Lung (tissue), 12 donors: Measurements from ENCODE around the gene TBC1D22A. TPM values are rescaled to one million over a fixed set of nuclear protein-coding genes. Genes with fewer than 3 reads are reported as not detected.
A peak's percentile ranks its signal among the peaks of the same experiment; 100 is the strongest.

ENCODE experiments used
- ATAC-seq: fragments of 200-7000 bp; cut with Tn5 transposase; one replicate; pipeline ENCODE4 v1.9.1; 2020; ENCODE audit warnings: moderate number of reproducible peaks; ENCODE audit not compliant: insufficient read depth, low FRiP score
- DNase-seq, 3 donors: peaks; one replicate each; pipeline ENCODE4 v3.0.0-alpha.2; 2013 to 2017
- H3K27ac ChIP-seq, 2 donors: one replicate each; pipeline ENCODE4 v1.5.1; 2013; ENCODE audit warnings: mild to moderate bottlenecking in 2 of 2, moderate library complexity in 2 of 2, control low read depth in 1 of 2, inconsistent platforms in 1 of 2, low read depth in 1 of 2, low read length in 1 of 2
- H3K27me3 ChIP-seq, 3 donors: one replicate each; pipeline ENCODE4 v1.5.1; 2013; ENCODE audit warnings: low read length in 2 of 3; ENCODE audit not compliant: control insufficient read depth in 3 of 3, insufficient read depth in 3 of 3
- H3K36me3 ChIP-seq, 4 donors: one replicate each; pipeline ENCODE4 v1.5.1; 2013; ENCODE audit warnings: low read length in 4 of 4, mild to moderate bottlenecking in 1 of 4, moderate library complexity in 1 of 4; ENCODE audit not compliant: control insufficient read depth in 4 of 4, insufficient read depth in 4 of 4
- H3K4me1 ChIP-seq, 5 donors: one replicate each; pipeline ENCODE4 v1.5.1; 2013; ENCODE audit warnings: low read length in 5 of 5, mild to moderate bottlenecking in 2 of 5, moderate library complexity in 1 of 5; ENCODE audit not compliant: control insufficient read depth in 5 of 5, insufficient read depth in 5 of 5
- H3K4me3 ChIP-seq: one replicate; pipeline ENCODE4 v1.5.1; 2013; ENCODE audit warnings: mild to moderate bottlenecking, control low read depth, moderate library complexity
- H3K9ac ChIP-seq, 2 donors: one replicate each; pipeline ENCODE4 v1.5.1; 2013; ENCODE audit warnings: low read length in 2 of 2, control low read depth in 1 of 2; ENCODE audit not compliant: insufficient read depth in 1 of 2
- H3K9me3 ChIP-seq, 4 donors: one replicate each; pipeline ENCODE4 v1.5.1; 2013; ENCODE audit warnings: low read length in 3 of 4, mild to moderate bottlenecking in 1 of 4, moderate library complexity in 1 of 4; ENCODE audit not compliant: control insufficient read depth in 4 of 4, insufficient read depth in 3 of 4
- WGBS, 2 donors: extraction: QIAGEN DNeasy Blood & Tissue Kit; methylation state at CpG; one replicate each; pipeline ENCODE4 v1.1.7; 2013; 5-methylcytosine and 5-hydroxymethylcytosine counted together
- polyA plus RNA-seq, 2 donors: library from polyadenylated mRNA; stranded (reverse); fragments of 200-250 nt; gene quantifications; one replicate each; pipeline ENCODE4 v1.2.1, GENCODE V29; 2013
- total RNA-seq, 2 donors: library from RNA; depleted of rRNA in 1 of 2; stranded (reverse); fragments of >200 nt in 1 of 2; gene quantifications; one replicate each; pipeline ENCODE4 v1.2.1, GENCODE V29; 2014 to 2021
- TF ChIP-seq, protein P1 (sequence below): IDR thresholded peaks from 2 replicates; pipeline ENCODE4 v1.5.1; 2012; ENCODE audit warnings: mild to moderate bottlenecking; ENCODE audit errors: control extremely low read depth, extremely low read depth
- donor health status: control.
- donor health status: control.
- donor health status: Bipolar disorder and iron deficiency.
- donor health status: healthy.
- donor health status: DM: yes; HTN: yes; CAD: no.

TBC1D22A gene
- total and polyA plus RNA-seq, 4 donors: 20.2 to 38.4 (median 21.0) TPM

DNA sequence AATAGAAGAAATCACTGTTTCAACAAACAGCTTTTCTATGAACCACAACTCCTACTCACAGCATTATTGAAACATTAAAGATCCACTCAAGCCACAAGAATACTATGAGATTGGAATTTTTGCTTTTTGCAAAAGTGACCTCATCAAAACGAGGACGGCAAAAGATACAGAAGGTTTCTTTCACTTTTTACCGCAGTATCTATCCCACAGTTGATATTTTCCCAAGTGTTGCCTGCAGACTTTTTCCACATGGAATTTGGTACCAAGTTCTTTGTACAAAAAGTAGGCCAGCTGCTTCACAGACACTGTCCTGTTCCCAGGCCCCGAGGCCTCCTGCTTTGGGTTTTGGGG is 204.0 kb downstream of the TBC1D22A start:
- no peak overlapping the region for H3K4me3 ChIP-seq
- H3K9ac ChIP-seq: no peak overlapping the region
- no peaks in the 10 kb centered on the region for H3K9me3 ChIP-seq
- H3K27ac ChIP-seq: no peak overlapping the region
- DNase-seq (peak in 1 of 3 donors; percentile 25), ATAC-seq (no peak)
- no peaks in the 10 kb centered on the region for H3K27me3 ChIP-seq
- no peaks in the 10 kb centered on the region for H3K36me3 ChIP-seq
- WGBS, 2 donors: 87 to 92% methylated on average over 4 of the region's 4 CpGs
- TF ChIP-seq, protein P1, sequence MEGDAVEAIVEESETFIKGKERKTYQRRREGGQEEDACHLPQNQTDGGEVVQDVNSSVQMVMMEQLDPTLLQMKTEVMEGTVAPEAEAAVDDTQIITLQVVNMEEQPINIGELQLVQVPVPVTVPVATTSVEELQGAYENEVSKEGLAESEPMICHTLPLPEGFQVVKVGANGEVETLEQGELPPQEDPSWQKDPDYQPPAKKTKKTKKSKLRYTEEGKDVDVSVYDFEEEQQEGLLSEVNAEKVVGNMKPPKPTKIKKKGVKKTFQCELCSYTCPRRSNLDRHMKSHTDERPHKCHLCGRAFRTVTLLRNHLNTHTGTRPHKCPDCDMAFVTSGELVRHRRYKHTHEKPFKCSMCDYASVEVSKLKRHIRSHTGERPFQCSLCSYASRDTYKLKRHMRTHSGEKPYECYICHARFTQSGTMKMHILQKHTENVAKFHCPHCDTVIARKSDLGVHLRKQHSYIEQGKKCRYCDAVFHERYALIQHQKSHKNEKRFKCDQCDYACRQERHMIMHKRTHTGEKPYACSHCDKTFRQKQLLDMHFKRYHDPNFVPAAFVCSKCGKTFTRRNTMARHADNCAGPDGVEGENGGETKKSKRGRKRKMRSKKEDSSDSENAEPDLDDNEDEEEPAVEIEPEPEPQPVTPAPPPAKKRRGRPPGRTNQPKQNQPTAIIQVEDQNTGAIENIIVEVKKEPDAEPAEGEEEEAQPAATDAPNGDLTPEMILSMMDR: no peak
- H3K4me1 ChIP-seq: peaks cover 0 to 26% (median 7%) of the 10 kb centered on the region in 5 donors

DNA sequence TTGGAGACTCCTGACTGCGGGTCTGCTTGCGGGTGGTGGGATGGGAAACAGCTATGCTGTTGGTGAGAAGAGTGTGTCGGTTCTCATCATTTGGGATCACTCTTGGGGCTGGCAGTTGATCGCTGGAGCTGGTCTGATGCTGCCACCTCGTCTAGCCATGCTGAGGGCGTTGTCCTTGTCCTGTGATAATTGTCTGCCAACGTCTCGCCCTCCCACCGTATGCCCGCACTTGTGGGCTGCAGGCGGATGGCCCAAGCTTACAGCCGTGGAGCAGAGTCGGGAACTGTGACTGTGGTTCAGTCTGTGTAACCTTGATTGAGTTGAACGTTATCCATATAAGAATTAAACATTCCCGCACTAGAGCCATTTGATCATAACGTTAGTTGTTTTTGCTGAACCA is 204.4 kb downstream of the TBC1D22A start:
- no peak overlapping the region for H3K9ac ChIP-seq
- TF ChIP-seq, protein P1: no peak
- WGBS, 2 donors: 96 to 97% methylated on average over 16 of the region's 16 CpGs
- no peak for ATAC-seq
- no peaks in the 10 kb centered on the region for H3K9me3 ChIP-seq
- no peaks in the 10 kb centered on the region for H3K27me3 ChIP-seq
- H3K4me3 ChIP-seq: no peak overlapping the region
- peaks cover 4 to 29% (median 8%) of the 10 kb centered on the region in 5 donors for H3K4me1 ChIP-seq
- no peak overlapping the region for H3K27ac ChIP-seq
- H3K36me3 ChIP-seq: no peaks in the 10 kb centered on the region
- no peak for DNase-seq

DNA sequence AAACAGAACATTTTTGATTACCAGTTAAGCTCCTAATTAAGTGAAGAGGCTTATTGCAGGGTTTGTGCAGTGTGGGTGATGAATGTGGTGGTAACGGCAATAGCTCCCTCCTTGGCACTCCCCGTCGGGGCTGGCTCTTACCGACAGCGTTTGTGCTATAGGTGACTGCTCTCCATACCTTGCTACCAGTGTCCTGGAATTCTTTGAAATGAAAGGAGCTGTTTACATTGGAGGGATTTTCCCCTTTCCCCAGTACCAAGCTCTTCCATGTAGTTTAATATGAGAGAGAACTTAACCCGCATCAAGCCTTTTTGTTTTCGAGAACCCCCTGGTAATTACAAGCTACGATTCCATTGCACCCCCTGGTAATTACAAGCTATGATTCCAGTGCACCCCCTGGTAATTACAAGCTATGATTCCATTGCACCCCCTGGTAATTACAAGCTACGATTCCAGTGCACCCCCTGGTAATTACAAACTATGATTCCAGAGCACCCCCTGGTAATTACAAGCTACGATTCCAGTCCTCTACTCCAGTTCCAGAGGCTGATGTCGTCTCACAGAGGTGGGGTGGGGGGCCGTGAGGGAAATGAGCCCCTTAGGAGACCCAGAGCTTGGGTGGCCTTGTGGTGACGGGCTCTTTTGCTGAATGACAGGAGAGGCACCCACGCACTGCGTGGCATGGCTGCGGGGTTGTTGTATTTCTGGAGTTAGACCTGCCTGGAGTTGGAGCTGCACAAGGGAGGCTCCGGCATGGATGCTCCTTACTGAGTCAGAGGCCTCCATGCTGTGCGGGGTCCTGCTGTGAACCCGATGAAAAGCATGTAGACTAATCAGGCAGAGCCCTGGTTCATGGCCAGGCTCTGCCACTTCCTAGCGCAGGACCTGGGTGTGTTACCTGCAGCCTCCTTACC is 205.3 kb downstream of the TBC1D22A start:
- Histone ChIP-seq H3K4me3 (no peak overlapping the region), H3K27me3 (no peaks in the 10 kb centered on the region), H3K9me3 (no peaks in the 10 kb centered on the region), H3K36me3 (no peaks in the 10 kb centered on the region), H3K27ac (no peak overlapping the region), H3K9ac (no peak overlapping the region), H3K4me1 (peaks cover 7 to 35% (median 10%) of the 10 kb centered on the region in 5 donors)
- TF ChIP-seq, protein P1: no peak
- 95 to 98% methylated on average over 20 of the region's 20 CpGs for WGBS, 2 donors
- no peak for DNase-seq
- ATAC-seq: no peak
